Fibroblast of skin of abdomen (primary cell): ENCODE results near the gene NLRP8.
"Not testable (repeated sequence)": the region's sequence is repeated elsewhere in the genome, so short reads cannot be mapped to it uniquely, and the experiment has no call there.

Experiments used
- DNase-seq: peaks from one replicate; pipeline ENCODE4 v3.0.0-alpha.2; 2013

The NLRP8 gene

DNA sequence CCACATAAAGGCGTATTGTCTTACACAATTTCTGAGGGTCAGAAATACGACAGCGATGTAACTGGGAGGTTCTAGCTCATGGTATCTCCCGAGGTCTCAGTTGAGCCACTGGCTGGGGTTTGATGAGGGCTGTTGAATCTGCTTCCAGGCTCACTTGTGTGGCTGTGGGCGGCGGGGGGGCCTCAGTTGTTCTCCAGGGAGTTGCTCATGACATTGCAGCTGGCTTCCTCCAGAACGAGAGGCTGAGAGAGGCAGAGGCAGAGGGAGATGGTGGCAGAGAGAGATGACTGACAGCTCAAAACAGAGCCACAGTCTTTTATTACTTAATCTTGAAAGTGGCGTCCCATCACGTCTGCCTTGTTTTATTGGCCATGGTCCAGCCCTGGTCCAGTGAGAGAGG, 32.8 kb downstream of the NLRP8 start:
- no peak for DNase-seq

DNA sequence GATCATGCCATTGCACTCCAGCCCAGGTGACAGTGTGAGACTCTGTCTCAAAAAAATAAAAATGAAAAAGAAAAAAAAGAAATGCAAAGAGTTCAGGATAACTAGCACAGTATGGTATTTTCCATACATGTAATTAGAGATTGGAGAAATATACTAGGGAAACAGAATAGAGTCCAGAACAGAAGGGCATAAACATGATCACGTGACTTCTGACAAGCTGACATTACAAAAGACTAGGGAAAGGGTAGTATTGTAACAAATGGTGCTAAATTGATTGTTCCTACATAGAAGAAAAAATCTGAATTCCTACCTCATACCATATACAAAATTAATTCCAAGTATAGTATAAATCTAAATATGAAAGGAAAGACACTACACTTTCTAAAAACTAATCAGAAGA, 37.6 kb downstream of the NLRP8 start:
- DNase-seq = no peak

- DNase-seq = no peak
Measured at GRCh38 chr19:55986487-55986886, 38.9 kb downstream of the NLRP8 start, which contains the start of gene NLRP5. NLRP5 (plus strand) TSS chr19:55986775.

DNA sequence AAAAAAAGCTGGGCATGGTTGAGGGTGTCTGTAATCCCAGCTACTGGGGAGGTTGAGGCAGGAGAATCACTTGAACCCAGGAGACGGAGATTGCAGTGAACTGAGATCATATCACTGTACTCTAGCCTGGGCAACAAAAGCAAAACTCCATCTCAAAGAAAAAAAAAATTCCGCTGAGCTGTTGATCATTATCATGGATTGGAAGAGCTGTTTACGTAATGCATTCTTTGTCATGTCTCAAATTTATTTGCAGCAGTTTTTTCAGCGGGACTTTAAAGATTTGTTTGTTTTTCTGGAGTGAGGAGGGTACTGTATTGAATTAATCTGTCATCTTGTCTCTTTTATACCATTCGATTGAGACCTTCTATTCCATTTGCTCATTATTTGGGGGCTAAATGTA, 43.2 kb downstream of the NLRP8 start:
- DNase-seq = no peak

GRCh38 chr19:55993492-55993891, 45.9 kb downstream of the NLRP8 start:
- DNase-seq = no peak

DNA sequence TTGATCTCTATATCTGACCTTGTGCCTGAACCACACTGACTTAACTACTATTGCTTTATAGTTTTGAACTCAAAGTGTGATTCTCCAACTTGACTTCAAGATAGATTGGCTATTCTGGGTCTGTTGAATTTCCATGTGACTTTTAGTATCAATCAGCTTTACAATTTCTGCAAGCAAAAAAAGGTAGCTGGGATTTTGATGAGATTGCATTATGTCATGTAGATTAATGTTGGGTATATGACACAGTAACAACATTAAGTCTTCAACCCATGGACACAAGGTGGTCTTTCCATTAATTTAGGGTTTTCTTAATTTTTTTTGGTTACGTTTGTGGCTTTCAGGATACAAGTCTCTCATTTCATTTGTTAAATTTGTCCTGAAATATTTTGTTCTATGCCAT, 67.1 kb downstream of the NLRP8 start:
- DNase-seq = no peak

GRCh38 chr19:56015756-56016155, 68.1 kb downstream of the NLRP8 start:
- DNase-seq = no peak

- DNase-seq = not testable (repeated sequence)
Measured at GRCh38 chr19:56019325-56019724, 71.7 kb downstream of the NLRP8 start.

GRCh38 chr19:56020355-56020975, 72.8 kb downstream of the NLRP8 start:
- DNase-seq = not testable (repeated sequence)

- no peak for DNase-seq
Measured at GRCh38 chr19:56026769-56027168, 79.1 kb downstream of the NLRP8 start.
